Neutrophil (primary cell): Measurements from ENCODE around the gene CREB3.

Experiments used
- H3K27ac ChIP-seq: fragments of 200-600 bp; sonication (generic); 2 replicates; pipeline ENCODE4 v1.5.1; 2016; ENCODE audit warnings: mild to moderate bottlenecking, moderate library complexity
- H3K27me3 ChIP-seq: fragments of 200-600 bp; sonication (generic); 2 replicates; pipeline ENCODE4 v1.6.0; 2016; ENCODE audit warnings: mild to moderate bottlenecking
- H3K36me3 ChIP-seq: fragments of 200-600 bp; sonication (generic); 2 replicates; pipeline ENCODE4 v1.5.1; 2017
- H3K4me1 ChIP-seq, 2 experiments: fragments of 200-600 bp in 1 of 2; sonication (generic) in 1 of 2; 1 replicate in 1 of 2; 2 replicates in 1 of 2; pipeline versions ENCODE4 v1.5.1 to v1.6.1; 2013 to 2016; ENCODE audit warnings: low read depth in 1 of 2, low read length in 1 of 2, mild to moderate bottlenecking in 1 of 2, moderate library complexity in 1 of 2; ENCODE audit not compliant: control insufficient read depth in 1 of 2, insufficient read depth in 1 of 2
- H3K4me3 ChIP-seq, 2 experiments: fragments of 200-600 bp in 1 of 2; sonication (generic) in 1 of 2; 1 replicate in 1 of 2; 2 replicates in 1 of 2; pipeline ENCODE4 v1.5.1; 2013 to 2016; ENCODE audit warnings: low read depth in 1 of 2, low read length in 1 of 2, mild to moderate bottlenecking in 1 of 2, moderate library complexity in 1 of 2
- H3K9me3 ChIP-seq: fragments of 200-600 bp; sonication (generic); 2 replicates; pipeline ENCODE4 v1.5.1; 2016
- CTCF ChIP-seq: fragments of 200-600 bp; sonication (generic); IDR thresholded peaks from 2 replicates; pipeline ENCODE4 v1.5.1; 2016; ENCODE audit warnings: antibody characterized with exemption

Gene CREB3

DNA sequence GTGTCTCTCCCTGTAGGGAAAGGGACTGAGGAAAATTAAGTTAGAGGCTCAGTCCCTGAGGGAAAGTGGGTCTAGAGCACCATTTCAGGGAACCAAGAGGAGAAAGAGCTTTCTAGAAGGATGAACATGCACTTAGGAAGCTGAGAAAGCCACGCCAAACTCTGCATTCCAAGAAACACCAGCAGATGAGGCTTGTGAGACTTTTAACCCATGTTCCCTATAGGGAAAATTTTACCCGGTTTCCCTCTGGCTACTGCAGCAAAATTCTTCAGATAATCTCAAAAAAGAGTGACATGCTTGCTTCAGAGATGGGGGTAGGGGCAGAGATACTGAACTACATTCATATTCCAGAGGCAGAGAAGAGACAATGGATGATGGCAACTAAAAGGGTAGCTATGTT is 9.0 kb upstream of the CREB3 start:
- peaks cover 96% of the 10 kb centered on the region for H3K36me3 ChIP-seq
- no peaks in the 10 kb centered on the region for H3K9me3 ChIP-seq
- peaks cover 18 to 20% of the 10 kb centered on the region in 2 experiments for H3K4me1 ChIP-seq
- no peaks in the 10 kb centered on the region for H3K27me3 ChIP-seq
- TF ChIP-seq CTCF: no peak
- no peak overlapping the region for H3K27ac ChIP-seq
- no peak overlapping the region for H3K4me3 ChIP-seq

DNA sequence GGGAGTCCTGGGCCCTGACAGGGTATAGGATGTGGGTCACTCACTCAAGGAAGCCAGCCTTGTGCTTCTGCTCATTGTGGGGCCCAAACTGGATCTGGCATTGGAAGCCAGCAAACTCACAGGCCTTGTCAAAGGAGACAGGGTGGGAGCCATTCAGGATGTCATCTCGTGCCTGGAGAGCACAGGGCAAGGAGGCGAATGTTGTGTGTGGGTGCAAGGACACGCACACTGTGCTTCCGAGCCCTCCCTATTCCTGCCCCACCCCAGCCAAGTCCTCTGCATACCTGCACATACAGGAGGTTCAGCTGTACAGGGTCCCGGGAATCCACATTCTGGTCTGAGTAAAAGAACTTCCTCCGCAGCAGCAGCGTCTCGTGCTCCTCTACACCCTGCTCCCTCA is 8.6 kb upstream of the CREB3 start:
- Histone ChIP-seq H3K9me3 (no peaks in the 10 kb centered on the region), H3K36me3 (peaks cover 96% of the 10 kb centered on the region), H3K4me1 (peaks cover 23 to 25% of the 10 kb centered on the region in 2 experiments), H3K27me3 (no peaks in the 10 kb centered on the region), H3K4me3 (no peak overlapping the region), H3K27ac (no peak overlapping the region)
- no peak for TF ChIP-seq CTCF

DNA sequence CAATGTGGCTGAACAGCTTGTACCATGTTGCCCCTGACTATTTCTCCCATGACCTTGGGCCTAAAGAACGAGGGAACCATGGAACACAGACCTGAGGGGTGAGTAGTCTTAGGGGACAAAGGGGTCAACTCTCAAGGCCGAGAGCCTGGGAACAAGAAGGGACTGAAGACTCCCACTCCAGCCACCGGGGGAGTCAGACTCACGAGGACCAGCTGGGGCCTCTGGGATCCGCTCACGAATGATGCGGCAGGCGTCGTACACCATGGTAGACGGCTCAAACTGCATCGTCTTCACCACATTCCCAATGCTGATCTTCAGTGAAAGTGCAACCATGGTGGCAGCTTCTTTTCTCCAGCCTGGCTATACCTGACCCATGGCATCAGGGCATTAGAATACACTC is 7.1 kb upstream of the CREB3 start:
- peaks cover 35 to 38% of the 10 kb centered on the region in 2 experiments for H3K4me1 ChIP-seq
- H3K27ac ChIP-seq: peak overlapping the region; percentile 7
- H3K27me3 ChIP-seq: no peaks in the 10 kb centered on the region
- TF ChIP-seq CTCF: no peak
- no peak overlapping the region for H3K4me3 ChIP-seq
- no peaks in the 10 kb centered on the region for H3K9me3 ChIP-seq
- peaks cover 89% of the 10 kb centered on the region for H3K36me3 ChIP-seq

DNA sequence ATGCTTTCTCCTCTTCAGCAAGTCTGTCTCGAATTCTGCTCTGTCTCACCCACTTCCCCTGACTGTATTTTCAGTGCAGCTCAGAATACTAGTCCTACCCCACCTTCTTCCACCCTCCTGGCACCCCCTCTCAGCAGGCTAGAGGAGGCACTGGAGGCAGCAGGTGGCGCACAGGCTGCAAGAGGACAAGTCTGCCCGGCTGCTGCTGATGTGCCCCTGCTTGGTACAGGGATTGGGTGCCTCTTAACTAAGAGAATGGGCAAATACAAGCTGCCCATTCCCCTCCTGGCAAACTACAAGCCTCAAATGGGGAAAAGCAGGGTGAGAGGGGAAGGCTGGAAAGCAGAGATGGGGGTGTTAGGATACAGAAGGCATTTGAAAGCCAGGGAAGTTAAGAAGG is 5.5 kb upstream of the CREB3 start:
- H3K4me1 ChIP-seq: peaks cover 35 to 51% of the 10 kb centered on the region in 2 experiments
- no peaks in the 10 kb centered on the region for H3K9me3 ChIP-seq
- TF ChIP-seq CTCF: no peak
- peak overlapping the region in 1 of 2 experiments; percentile 4 for H3K4me3 ChIP-seq
- peak overlapping the region; percentile 99 for H3K27ac ChIP-seq
- no peaks in the 10 kb centered on the region for H3K27me3 ChIP-seq
- H3K36me3 ChIP-seq: peaks cover 73% of the 10 kb centered on the region

- no peak for TF ChIP-seq CTCF
- no peaks in the 10 kb centered on the region for H3K9me3 ChIP-seq
- H3K36me3 ChIP-seq: peaks cover 66% of the 10 kb centered on the region
- H3K4me3 ChIP-seq: peak overlapping the region; percentile 93 to 94
- H3K4me1 ChIP-seq: peaks cover 36 to 52% of the 10 kb centered on the region in 2 experiments
- peak overlapping the region; percentile 99 for H3K27ac ChIP-seq
- H3K27me3 ChIP-seq: no peaks in the 10 kb centered on the region
Observed at GRCh38 chr9:35727676-35728040, 4.8 kb upstream of the CREB3 start.
